Activated CD4-positive, alpha-beta T cell treated with anti-CD3 and anti-CD28 coated beads, Interleukin-10, Interleukin-2, amounts not matched to agents 100 ng/mL and 50 ng/mL, durations not matched to agents 16 hours and 8 hours (primary cell): Measurements from ENCODE around the gene KLF16.

Experiments used
- DNase-seq: peaks from one replicate; pipeline ENCODE4 v3.0.0-alpha.2; 2020

KLF16 gene

DNA sequence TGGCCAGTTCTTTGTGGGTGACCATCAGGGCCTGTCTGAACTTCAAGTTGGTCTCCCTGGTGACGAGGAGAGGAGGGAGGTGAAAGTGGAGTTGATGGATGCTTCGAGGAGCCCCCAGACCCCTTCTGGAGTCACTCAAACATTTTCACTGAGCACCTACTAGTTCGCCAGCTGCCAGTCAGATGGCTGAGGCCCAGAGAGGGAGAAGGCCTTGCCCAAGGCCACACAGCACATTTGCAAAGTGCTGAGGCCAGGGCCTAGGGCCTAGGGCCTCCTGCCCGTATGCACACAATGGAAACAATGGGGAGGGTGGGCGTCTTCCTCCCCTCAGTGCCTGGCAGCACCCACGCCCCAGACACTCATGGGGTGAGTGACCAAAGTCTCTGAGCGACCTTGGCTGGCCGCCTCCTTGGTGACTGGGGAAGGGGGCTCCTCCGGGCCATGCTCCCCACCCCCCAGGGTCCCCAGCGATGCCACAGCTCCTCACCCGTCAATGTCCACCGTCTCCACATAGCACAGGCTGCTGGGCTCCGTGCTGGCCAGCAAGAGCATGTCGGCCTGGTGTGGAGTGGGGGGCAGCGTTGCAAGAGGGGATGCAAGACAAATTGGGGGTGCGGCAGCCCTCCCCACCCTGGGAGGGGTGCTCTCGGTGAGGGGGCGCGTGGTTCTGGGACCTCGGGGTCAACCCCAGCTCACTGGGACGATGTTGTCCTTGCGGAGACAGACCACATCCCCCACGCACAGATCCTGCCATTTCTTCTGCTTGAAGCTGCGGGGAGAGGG, 57.8 kb downstream of the KLF16 start:
- DNase-seq, result no peak

- no peak for DNase-seq
These were observed 58.5 kb downstream of the KLF16 start for GRCh38 chr19:1804858-1805257.
